H1 (cell line): ENCODE results near the gene CTTNBP2NL. TPM values are rescaled to one million over a fixed set of nuclear protein-coding genes. Genes with fewer than 3 reads are reported as not detected.

Source experiments
- CTCF ChIA-PET: fragments of 300-600 bp; sonication (Branson Sonifier 250); formaldehyde crosslinking; loops from one replicate; lab custom pipeline; 2021; ENCODE audit not compliant: partially characterized antibody; lab: Charles Lee
- POLR2A ChIA-PET: fragments of 300-600 bp; sonication (Branson Sonifier 250); formaldehyde crosslinking; loops from one replicate; lab custom pipeline; 2021; ENCODE audit warnings: inconsistent platforms; ENCODE audit not compliant: partially characterized antibody; lab: Charles Lee
- DNase-seq, 2 experiments: peaks; one replicate each; pipeline versions ENCODE4 v3.0.0 to v3.0.0-alpha.2; 2010 to 2022; ENCODE audit warnings: low spot score in 2 of 2, low read depth in 1 of 2, mixed read lengths in 1 of 2
- FAIRE-seq: peaks from 2 replicates; lab custom pipeline; 2011; peaks lifted over from hg19 to GRCh38; lab: Jason Lieb, UNC
- H2AFZ ChIP-seq: 2 replicates; pipeline ENCODE4 v1.8.1; 2012; ENCODE audit warnings: low read length, inconsistent platforms
- H2AK5ac ChIP-seq: 2 replicates; pipeline ENCODE4 v1.6.1; 2013; ENCODE audit warnings: low read depth, low read length
- H2BK120ac ChIP-seq: replicated peaks from 2 replicates; pipeline ENCODE3; 2013; ENCODE audit warnings: low read depth, low read length, inconsistent platforms
- H2BK12ac ChIP-seq: 2 replicates; pipeline ENCODE4 v1.6.1; 2013; ENCODE audit warnings: low read depth, low read length
- H2BK15ac ChIP-seq: 2 replicates; pipeline ENCODE4 v1.6.1; 2013; ENCODE audit warnings: low read length
- H2BK20ac ChIP-seq: 2 replicates; pipeline ENCODE4 v1.6.1; 2013; ENCODE audit warnings: low read length
- H2BK5ac ChIP-seq: 2 replicates; pipeline ENCODE4 v1.6.1; 2013; ENCODE audit warnings: low read depth, low read length
- H3K14ac ChIP-seq: 2 replicates; pipeline ENCODE4 v1.6.1; 2013; ENCODE audit warnings: inconsistent platforms; ENCODE audit not compliant: insufficient read length
- H3K18ac ChIP-seq: 2 replicates; pipeline ENCODE4 v1.6.1; 2013; ENCODE audit warnings: low read length; ENCODE audit errors: extremely low read depth
- H3K23ac ChIP-seq: 2 replicates; pipeline ENCODE4 v1.6.1; 2013; ENCODE audit warnings: inconsistent platforms; ENCODE audit not compliant: insufficient read length
- H3K23me2 ChIP-seq: 2 replicates; pipeline ENCODE4 v1.6.1; 2013; ENCODE audit warnings: low read depth, low read length
- H3K27ac ChIP-seq: 2 replicates; pipeline ENCODE4 v1.6.1; 2011; ENCODE audit warnings: low read depth, low read length, inconsistent platforms
- H3K27me3 ChIP-seq, 4 experiments: replicated peaks in 1 of 4; 1 replicate in 1 of 4; 2 replicates in 3 of 4; pipeline versions ENCODE4 v1.6.1 to v1.8.1; 2011 to 2013; ENCODE audit warnings: low read length in 3 of 4, mild to moderate bottlenecking in 3 of 4, inconsistent platforms in 2 of 4, mixed read lengths in 2 of 4, moderate library complexity in 1 of 4; ENCODE audit not compliant: control insufficient read depth in 3 of 4, insufficient read depth in 3 of 4; ENCODE audit errors: extremely low read depth in 1 of 4
- H3K36me3 ChIP-seq, 4 experiments: 2 replicates each; pipeline versions ENCODE4 v1.6.1 to v1.8.1; 2011 to 2013; ENCODE audit warnings: mild to moderate bottlenecking in 4 of 4, low read length in 3 of 4, moderate library complexity in 2 of 4, control low read depth in 1 of 4, inconsistent platforms in 1 of 4; ENCODE audit not compliant: insufficient read depth in 4 of 4, control insufficient read depth in 2 of 4
- H3K4ac ChIP-seq: replicated peaks from 2 replicates; pipeline ENCODE3; 2013; ENCODE audit warnings: low read length, low read depth, mixed read lengths, inconsistent platforms; ENCODE audit not compliant: insufficient read length
- H3K4me1 ChIP-seq, 4 experiments: replicated peaks in 1 of 4; 1 replicate in 1 of 4; 2 replicates in 3 of 4; pipeline versions ENCODE4 v1.6.1 to v1.8.1; 2011 to 2013; ENCODE audit warnings: low read length in 3 of 4, inconsistent platforms in 2 of 4, mixed read lengths in 1 of 4; ENCODE audit not compliant: insufficient read depth in 4 of 4, control insufficient read depth in 3 of 4
- H3K4me2 ChIP-seq, 2 experiments: 2 replicates each; pipeline versions ENCODE4 v1.6.1 to v1.8.1; 2011 to 2013; ENCODE audit warnings: low read depth in 2 of 2, low read length in 2 of 2, control low read depth in 1 of 2, inconsistent platforms in 1 of 2, mild to moderate bottlenecking in 1 of 2; ENCODE audit not compliant: insufficient read depth in 1 of 2
- H3K4me3 ChIP-seq, 4 experiments: fragments of 200-600, 300-600 bp in 1 of 4; sonication (generic), shearing (Covaris generic), sonication (Bioruptor Twin) in 1 of 4; 2 replicates each; pipeline versions ENCODE4 v1.5.1 to v1.8.1; 2011 to 2016; ENCODE audit warnings: low read length in 4 of 4, low read depth in 3 of 4, control low read depth in 2 of 4, inconsistent platforms in 2 of 4, mild to moderate bottlenecking in 2 of 4, mixed read lengths in 1 of 4, moderate library complexity in 1 of 4; ENCODE audit not compliant: insufficient read depth in 2 of 4; ENCODE audit errors: extremely low read depth in 1 of 4
- H3K56ac ChIP-seq: replicated peaks from 2 replicates; pipeline ENCODE3; 2013; ENCODE audit warnings: low read depth, mild to moderate bottlenecking, mixed read lengths, low read length, inconsistent platforms; ENCODE audit not compliant: insufficient read length
- H3K79me1 ChIP-seq: 2 replicates; pipeline ENCODE4 v1.6.1; 2013; ENCODE audit warnings: low read depth, low read length, control low read depth
- H3K79me2 ChIP-seq, 2 experiments: 2 replicates each; pipeline versions ENCODE4 v1.6.1 to v1.8.1; 2012 to 2013; ENCODE audit warnings: low read length in 2 of 2, mild to moderate bottlenecking in 2 of 2, inconsistent platforms in 1 of 2; ENCODE audit not compliant: insufficient read depth in 2 of 2, control insufficient read depth in 1 of 2
- H3K9ac ChIP-seq, 4 experiments: replicated peaks in 1 of 4; 1 replicate in 1 of 4; 2 replicates in 3 of 4; pipeline versions ENCODE4 v1.6.1 to v1.8.1; 2011 to 2013; ENCODE audit warnings: low read depth in 3 of 4, low read length in 3 of 4, control low read depth in 2 of 4, mild to moderate bottlenecking in 2 of 4, moderate library complexity in 2 of 4, inconsistent platforms in 1 of 4; ENCODE audit errors: extremely low read depth in 1 of 4
- H3K9me3 ChIP-seq, 2 experiments: 2 replicates each; pipeline versions ENCODE4 v1.6.1 to v1.8.1; 2012 to 2013; ENCODE audit warnings: mild to moderate bottlenecking in 2 of 2, moderate library complexity in 2 of 2, control low read depth in 1 of 2, inconsistent platforms in 1 of 2, low read depth in 1 of 2, low read length in 1 of 2, mixed read lengths in 1 of 2; ENCODE audit not compliant: insufficient read depth in 2 of 2
- H4K20me1 ChIP-seq, 2 experiments: replicated peaks in 1 of 2; 2 replicates each; pipeline versions ENCODE3 to v1.8.1; 2011 to 2013; ENCODE audit warnings: inconsistent platforms in 2 of 2, low read length in 2 of 2, mild to moderate bottlenecking in 1 of 2; ENCODE audit not compliant: insufficient read depth in 2 of 2, control insufficient read depth in 1 of 2
- H4K5ac ChIP-seq: 2 replicates; pipeline ENCODE4 v1.6.1; 2013; ENCODE audit warnings: low read length, low read depth, mixed read lengths, inconsistent platforms; ENCODE audit not compliant: insufficient read length
- H4K8ac ChIP-seq: 2 replicates; pipeline ENCODE4 v1.8.0; 2013; ENCODE audit warnings: mild to moderate bottlenecking, moderate library complexity, low read length, inconsistent platforms; ENCODE audit not compliant: insufficient read depth; ENCODE audit errors: extremely low read depth
- H4K91ac ChIP-seq: replicated peaks from 2 replicates; pipeline ENCODE3; 2013; ENCODE audit warnings: low read length, mixed read lengths, inconsistent platforms; ENCODE audit not compliant: insufficient read length
- SUZ12 ChIP-seq: fragments of 200-600 bp; sonication (generic); IDR thresholded peaks from 2 replicates; pipeline ENCODE4 v1.6.1; 2012; ENCODE audit warnings: mild to moderate bottlenecking, inconsistent platforms, low read length, moderate library complexity, mixed read lengths
- TEAD4 ChIP-seq: IDR thresholded peaks from 2 replicates; pipeline ENCODE4 v1.6.1; 2012; ENCODE audit warnings: low read depth, low read length, inconsistent platforms, mixed read lengths
- WGBS, 2 experiments: shearing (Covaris generic) in 1 of 2; methylation state at CpG; one replicate each; pipeline versions ENCODE4 v1.1.6 to v1.1.7; 2013 to 2015; ENCODE audit warnings: low lambda C conversion rate in 2 of 2, mixed read lengths in 2 of 2, inconsistent platforms in 1 of 2, low coverage in 1 of 2, missing lambda C conversion rate in 1 of 2; ENCODE audit not compliant: insufficient replicate concordance in 2 of 2, insufficient coverage in 1 of 2, insufficient read length in 1 of 2; ENCODE audit errors: extremely low coverage in 1 of 2, missing lambda C conversion rate in 1 of 2; 5-methylcytosine and 5-hydroxymethylcytosine counted together
- polyA plus RNA-seq, 7 experiments: library from polyadenylated mRNA; depleted of rRNA in 3 of 7; stranded (reverse) in 5 of 7; unstranded in 2 of 7; fragments of >200 nt in 5 of 7; fragments of 200-250 nt in 2 of 7; gene quantifications; 1 replicate in 5 of 7; 2 replicates in 1 of 7; 4 replicates in 1 of 7; pipeline versions ENCODE4 v1.2.1 to v1.2.3, GENCODE V29; 2011 to 2013; ENCODE audit warnings: missing spikeins in 2 of 7, mixed read lengths in 2 of 7
- total RNA-seq: library from RNA; stranded (reverse); fragmentation: NEBNext Ultra II Directional; extraction: Animal tissue kit (Norgen Biotek cat#: 25700); gene quantifications from 2 replicates; pipeline ENCODE4 v1.2.1, GENCODE V29; 2021
- TF ChIP-seq, protein P1 (sequence below): IDR thresholded peaks from 2 replicates; pipeline ENCODE4 v1.6.1; 2011; ENCODE audit warnings: low read depth, mild to moderate bottlenecking, low read length; ENCODE audit not compliant: insufficient read depth

The CTTNBP2NL gene
- total and polyA plus RNA-seq, 2 of the 8 experiments (the other 6 are each of a cell fraction or from before 2014, with no cell fraction given), result 6.4 to 35.1 TPM

DNA sequence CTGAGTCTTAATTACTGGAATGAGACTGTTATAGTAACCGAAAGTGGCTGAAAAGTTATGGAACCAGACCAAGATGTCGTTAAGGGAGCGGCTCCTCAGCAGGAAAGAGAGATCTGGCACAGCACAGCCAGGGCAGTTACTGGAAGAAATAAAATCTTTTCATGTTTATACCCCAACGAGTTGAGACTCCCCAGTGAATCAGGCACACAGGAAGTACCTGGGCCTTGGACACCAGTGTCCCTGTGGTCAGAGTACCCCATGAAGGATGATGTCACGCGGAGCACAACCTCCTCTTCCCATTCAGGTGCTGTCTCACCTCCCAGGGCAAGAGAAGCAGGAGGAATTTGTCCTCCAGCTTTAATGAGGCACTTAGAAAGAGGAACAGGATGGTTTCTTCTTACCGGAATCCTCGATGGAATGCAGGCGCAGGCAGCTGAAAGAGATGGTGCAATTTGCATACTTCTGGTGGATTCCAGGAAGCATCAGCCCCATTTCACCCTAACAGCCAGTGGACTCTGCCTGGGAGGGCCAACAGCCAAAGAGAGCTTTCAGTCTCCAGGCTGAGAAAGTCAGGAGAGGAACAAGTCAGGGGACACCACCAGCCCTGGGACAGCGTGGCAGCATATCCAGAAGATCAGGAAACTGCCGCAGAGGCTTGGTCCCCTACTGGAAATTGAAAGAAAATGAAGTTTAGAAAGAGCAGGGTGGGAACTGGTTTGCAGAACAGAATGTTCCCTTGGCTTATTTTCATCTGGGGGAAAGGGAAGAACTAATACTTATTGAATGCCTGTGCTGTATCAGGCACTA is 35.9 kb upstream of the CTTNBP2NL start:
- Histone ChIP-seq H2BK5ac (no peak overlapping the region), H2AK5ac (no peak overlapping the region), H4K91ac (no peak overlapping the region), H2BK12ac (no peak overlapping the region; the same call in 1 of the 2 replicates), H3K79me2 (no peaks in the 10 kb centered on the region), H3K9me3 (no peaks in the 10 kb centered on the region), H4K20me1 (peaks cover 0 to 2% of the 10 kb centered on the region in 2 experiments), H3K23me2 (no peaks in the 10 kb centered on the region), H3K79me1 (no peaks in the 10 kb centered on the region), H3K18ac (no peak overlapping the region), H3K9ac (no peak overlapping the region), H2BK20ac (no peak overlapping the region), H2BK15ac (no peak overlapping the region), H3K4me3 (no peak overlapping the region), H3K4ac (no peak overlapping the region), H3K36me3 (no peaks in the 10 kb centered on the region), H3K27me3 (no peaks in the 10 kb centered on the region; a peak in 1 of 7 replicates), H3K4me1 (peaks cover 0 to 6% (median 0%) of the 10 kb centered on the region in 4 experiments; a peak in 1 of 7 replicates), H2AFZ (peak overlapping the region; percentile 5; the same call in 1 of the 2 replicates), H4K8ac (no peak overlapping the region), H3K27ac (no peak overlapping the region), H3K14ac (no peak overlapping the region), H4K5ac (no peak overlapping the region), H2BK120ac (no peak overlapping the region), H3K56ac (no peak overlapping the region), H3K23ac (no peak overlapping the region), H3K4me2 (no peak overlapping the region)
- 77% methylated on average over 11 of the region's 11 CpGs; no CpG with 5 or more reads in 1 of the 2 experiments for WGBS, 2 experiments
- DNase-seq (peak in 1 of 2 experiments; percentile 15), FAIRE-seq (no peak)
- TF ChIP-seq TEAD4 (peak; percentile 88), SUZ12 (no peak)
- TF ChIP-seq, protein P1, sequence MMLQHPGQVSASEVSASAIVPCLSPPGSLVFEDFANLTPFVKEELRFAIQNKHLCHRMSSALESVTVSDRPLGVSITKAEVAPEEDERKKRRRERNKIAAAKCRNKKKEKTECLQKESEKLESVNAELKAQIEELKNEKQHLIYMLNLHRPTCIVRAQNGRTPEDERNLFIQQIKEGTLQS, result no peak
- ChIA-PET POLR2A (interaction anchor here (0.6 kb wide), 1 partner anchor 645 kb away, joined by 3 read pairs; no protein-coding TSS in a partner anchor), CTCF (interaction anchor here (0.7 to 7.7 kb wide), 9 partner anchors 9 to 106 kb away, joined by 3 to 89 read pairs (median 8); no protein-coding TSS in a partner anchor)
